Umbilical cord (tissue), 2 donors: Measurements from ENCODE around the gene CNTN1. TPM values are rescaled to one million over a fixed set of nuclear protein-coding genes. Genes with fewer than 3 reads are reported as not detected.
"Not testable (repeated sequence)": the region's sequence is repeated elsewhere in the genome, so short reads cannot be mapped to it uniquely, and the experiment has no call there.

Source experiments
- DNase-seq: peaks from one replicate; pipeline ENCODE4 v3.0.0-alpha.2; 2015; ENCODE audit warnings: low spot score
- total RNA-seq: library from RNA; depleted of rRNA; stranded (reverse); fragments of >200 nt; gene quantifications from one replicate; pipeline ENCODE4 v1.2.3, GENCODE V29; 2014; ENCODE audit warnings: low replicate concordance; ENCODE audit not compliant: insufficient read depth

CNTN1 gene
- total RNA-seq, 1 donor from 2014 or later = 88.6 TPM

GRCh38 chr12:40697566-40698259 lies 5.5 kb downstream of the CNTN1 start:
- DNase-seq = peak; percentile 63

GRCh38 chr12:40701756-40702155 lies 9.5 kb downstream of the CNTN1 start:
- no peak for DNase-seq

DNA sequence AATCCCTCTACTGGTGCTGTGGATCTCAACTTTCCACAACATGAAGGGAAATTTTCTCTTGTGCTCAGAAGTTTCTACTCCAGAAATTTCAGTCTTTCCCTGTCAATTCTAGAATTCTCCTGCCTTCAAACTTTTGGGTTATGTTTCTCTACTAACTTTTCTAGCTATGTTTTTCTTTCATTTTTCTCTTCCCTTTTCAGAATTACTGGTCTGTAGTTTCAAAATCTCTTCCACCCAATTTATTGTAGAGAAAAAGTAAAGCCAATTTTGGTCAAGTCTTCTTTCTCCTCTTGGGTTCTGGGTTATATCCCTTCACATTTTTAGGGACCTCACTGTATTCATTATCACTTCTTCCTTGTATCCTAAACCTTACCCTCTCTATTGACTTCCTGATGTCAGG lies 18.9 kb downstream of the CNTN1 start:
- DNase-seq = no peak

DNA sequence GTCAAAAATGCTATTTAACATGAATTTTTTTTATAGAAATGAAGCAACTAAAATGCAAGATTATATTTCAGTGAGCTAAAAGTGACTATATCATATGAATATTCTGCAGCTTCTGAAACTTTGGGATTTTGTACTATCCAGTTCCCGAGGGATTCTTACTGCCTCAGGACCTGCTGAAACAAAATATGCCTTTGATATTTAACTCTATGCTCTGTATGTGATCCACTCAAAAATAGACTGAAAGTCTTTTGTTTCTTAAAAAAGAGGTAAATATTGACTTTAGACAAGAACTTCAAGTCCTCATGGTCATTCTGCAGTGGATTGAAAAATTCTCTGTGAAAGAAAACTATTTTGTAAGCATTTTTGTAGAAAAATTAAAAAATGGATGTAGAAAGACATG lies 22.4 kb downstream of the CNTN1 start:
- no peak for DNase-seq

DNA sequence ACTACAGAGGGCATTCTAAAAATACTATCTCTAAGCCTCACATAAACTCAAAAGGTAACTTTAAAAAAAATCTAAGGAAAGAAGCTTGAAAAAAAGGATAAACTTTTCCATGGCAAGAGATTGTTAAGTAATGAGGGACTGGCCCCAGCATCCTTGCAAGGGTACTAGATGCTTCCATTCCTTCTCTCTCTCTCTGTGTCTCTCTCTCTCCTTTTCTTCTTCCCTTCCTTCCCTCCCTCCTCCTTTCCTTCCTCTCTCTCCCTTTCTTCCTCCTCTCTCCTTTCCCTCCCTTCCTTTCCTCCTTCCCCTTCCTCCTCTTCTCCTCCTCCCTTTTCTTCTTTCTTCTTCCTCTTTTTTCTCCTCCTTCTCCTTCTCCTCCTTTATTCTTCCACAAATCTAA lies 23.8 kb downstream of the CNTN1 start:
- DNase-seq = no peak

DNA sequence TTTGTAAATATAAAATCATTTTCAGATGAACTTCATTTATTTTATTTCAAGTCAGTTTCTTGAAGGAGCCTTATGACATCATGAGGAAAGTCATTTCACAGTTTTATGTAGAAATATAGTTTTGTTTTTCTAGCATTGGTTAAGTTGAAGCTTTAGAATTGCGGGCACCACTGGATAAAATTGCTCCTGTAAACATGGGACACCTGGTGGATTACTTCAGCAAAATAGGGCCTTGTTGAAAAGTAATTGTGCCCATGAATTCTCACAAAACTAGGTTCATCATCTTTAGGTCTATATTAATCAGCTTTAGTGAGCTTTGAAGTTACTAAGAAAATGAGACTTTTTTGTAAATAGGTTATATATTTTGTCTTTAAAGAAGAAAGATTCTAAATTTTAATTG lies 25.3 kb downstream of the CNTN1 start:
- DNase-seq = no peak

GRCh38 chr12:40718878-40719372 lies 26.7 kb downstream of the CNTN1 start:
- DNase-seq = no peak

GRCh38 chr12:40723001-40723400 lies 30.8 kb downstream of the CNTN1 start:
- DNase-seq = no peak

DNA sequence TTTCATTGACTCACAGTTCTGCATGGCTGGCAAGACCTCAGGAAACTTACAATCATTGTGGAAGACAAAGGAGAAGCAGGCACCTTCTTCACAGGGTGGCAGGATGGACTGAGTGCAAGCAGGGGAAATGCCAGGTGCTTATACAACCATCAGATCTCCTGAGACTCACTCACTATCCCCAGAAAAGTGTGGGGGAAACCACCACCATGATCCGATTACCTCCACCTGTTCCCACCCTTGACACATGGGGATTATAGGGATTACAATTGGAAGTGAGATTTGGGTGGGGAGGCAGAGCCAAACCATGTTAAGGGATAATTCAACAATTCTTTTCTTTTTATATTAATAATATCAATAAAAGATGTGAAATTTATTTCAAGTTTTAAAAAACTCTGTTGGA lies 34.1 kb downstream of the CNTN1 start:
- DNase-seq = no peak

GRCh38 chr12:40727774-40728483 lies 35.7 kb downstream of the CNTN1 start:
- DNase-seq = peak; percentile 5

DNA sequence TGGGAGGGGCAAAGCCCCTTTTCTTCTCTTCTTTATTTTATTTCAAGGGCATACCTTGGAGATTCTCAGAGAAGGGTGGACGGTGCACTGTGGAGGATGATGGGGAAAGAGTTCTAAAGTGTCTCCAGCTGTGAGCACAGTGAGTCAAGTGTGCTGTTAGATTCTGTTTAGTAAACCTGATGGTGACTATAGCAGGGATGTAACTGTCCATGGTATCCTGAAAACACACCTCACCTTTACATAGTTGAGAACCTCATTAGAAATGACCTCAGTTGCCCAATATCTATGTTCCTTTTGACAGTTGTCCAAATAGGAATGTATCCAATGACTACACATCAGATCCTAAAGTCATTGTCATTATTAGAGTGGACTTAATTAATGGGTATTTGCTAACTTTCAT lies 38.0 kb downstream of the CNTN1 start:
- no peak for DNase-seq

DNA sequence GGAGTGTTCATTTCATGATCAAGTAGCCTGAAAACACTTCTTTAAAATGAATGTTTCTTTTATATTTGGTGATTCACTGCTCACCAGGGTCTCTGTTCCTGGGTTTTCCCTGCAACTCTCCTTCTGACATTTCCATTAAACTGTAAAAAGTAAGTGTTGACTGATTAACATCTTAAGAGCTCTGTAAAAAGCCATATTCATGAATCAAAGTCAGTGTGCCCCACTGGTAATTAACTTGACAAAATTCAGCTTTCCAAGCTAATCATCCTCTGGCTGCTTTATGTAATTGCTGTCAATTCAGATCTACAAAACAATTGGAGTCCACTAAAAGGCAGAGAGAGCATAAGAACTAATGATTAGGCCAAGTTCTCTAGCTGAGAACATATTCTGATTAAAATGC lies 41.6 kb downstream of the CNTN1 start:
- DNase-seq = no peak

GRCh38 chr12:40734276-40734675 lies 42.0 kb downstream of the CNTN1 start:
- DNase-seq = no peak

GRCh38 chr12:40735551-40736230 lies 43.5 kb downstream of the CNTN1 start:
- DNase-seq = no peak

DNA sequence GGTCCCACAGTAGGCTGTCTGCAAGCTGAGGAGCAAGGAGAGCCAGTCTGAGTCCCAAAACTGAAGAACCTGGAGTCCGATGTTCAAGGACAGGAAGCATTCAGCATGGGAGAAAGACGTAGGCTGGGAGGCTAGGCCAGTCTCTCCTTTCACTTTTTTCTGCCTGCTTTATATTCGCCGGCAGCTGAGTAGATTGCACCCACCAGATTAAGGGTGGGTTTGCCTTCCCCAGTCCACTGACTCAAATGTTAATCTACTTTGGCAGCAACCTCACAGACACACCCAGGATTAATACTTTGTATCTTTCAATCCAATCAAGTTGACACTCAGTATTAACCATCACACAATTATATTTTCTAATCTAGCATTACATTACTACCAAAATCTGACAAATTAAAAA lies 45.2 kb downstream of the CNTN1 start:
- not testable (repeated sequence) for DNase-seq

- DNase-seq = peak; percentile 15
Observed at GRCh38 chr12:40738856-40739255, 46.6 kb downstream of the CNTN1 start.

DNA sequence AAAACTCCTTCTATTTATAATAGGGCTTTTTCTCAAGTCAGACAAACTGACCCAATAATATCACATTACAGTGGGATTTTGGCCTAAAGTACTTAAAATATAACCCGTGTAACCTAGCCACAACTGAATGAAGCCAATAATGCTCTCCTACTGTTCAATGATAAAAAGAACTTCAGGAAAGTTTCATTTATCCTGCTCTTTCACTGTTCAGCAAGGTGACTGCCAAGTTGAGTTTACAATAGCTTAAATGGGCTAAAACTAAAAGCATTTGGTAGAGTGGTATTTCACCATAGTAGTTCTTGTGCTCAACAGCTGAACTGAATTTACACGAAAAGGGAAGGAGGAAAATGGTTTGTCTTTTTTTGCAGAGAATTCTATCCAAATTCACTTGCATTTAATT lies 49.8 kb downstream of the CNTN1 start:
- DNase-seq = no peak

- no peak for DNase-seq
Observed at GRCh38 chr12:40745386-40745785, 53.1 kb downstream of the CNTN1 start.

GRCh38 chr12:40749863-40750262 lies 57.6 kb downstream of the CNTN1 start:
- no peak for DNase-seq

GRCh38 chr12:40752011-40752410 lies 59.8 kb downstream of the CNTN1 start:
- DNase-seq = no peak

DNA sequence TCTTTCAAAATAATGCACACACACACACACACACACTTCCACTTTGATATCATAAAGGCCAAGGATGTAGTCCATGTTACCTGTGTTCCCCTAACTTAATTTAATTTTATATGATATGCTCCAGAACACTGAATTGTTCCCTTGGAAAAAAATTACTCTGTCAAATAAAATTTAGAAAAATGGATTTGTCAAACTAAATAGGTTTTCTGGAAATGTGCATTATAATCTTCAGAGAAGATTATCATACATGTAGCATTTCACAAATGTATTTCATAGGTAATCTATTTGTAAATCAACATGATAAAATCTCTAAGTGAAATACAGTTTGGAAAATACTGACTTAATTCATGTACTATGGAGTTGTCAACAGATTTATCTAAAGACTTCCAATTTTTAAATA lies 68.6 kb downstream of the CNTN1 start:
- no peak for DNase-seq

GRCh38 chr12:40762072-40762471 lies 69.8 kb downstream of the CNTN1 start:
- no peak for DNase-seq
